OCI-LY7 (cell line): ENCODE data around the gene PIAS2. TPM values are rescaled to one million over a fixed set of nuclear protein-coding genes. Genes with fewer than 3 reads are reported as not detected.

Experiments used
- BruUV-seq: library from RNA; stranded (reverse); fragments of 400-500 nt; replicated peaks from 2 replicates; lab custom pipeline; 2021; lab: Mats Ljungman, UMichigan
- CTCF ChIA-PET: fragments of 300-600 bp; sonication (Branson Sonifier 250); formaldehyde crosslinking; loops from one replicate; lab custom pipeline; 2022; ENCODE audit warnings: antibody characterized with exemption; ENCODE audit not compliant: unreplicated experiment; lab: Charles Lee
- POLR2A ChIA-PET: fragments of 300-600 bp; sonication (Branson Sonifier 250); formaldehyde crosslinking; loops from one replicate; lab custom pipeline; 2022; ENCODE audit warnings: antibody characterized with exemption; lab: Charles Lee
- DNase-seq: peaks from one replicate; pipeline ENCODE4 v3.0.0-alpha.2; 2015; ENCODE audit warnings: low spot score
- H2AFZ ChIP-seq: fragments of 200-600 bp; sonication (generic), shearing (Covaris generic); 2 replicates; pipeline ENCODE4 v1.6.1; 2014; ENCODE audit warnings: mild to moderate bottlenecking, antibody characterized with exemption, low read length, moderate library complexity
- H3K27ac ChIP-seq: fragments of 200-600 bp; sonication (generic); 2 replicates; pipeline ENCODE4 v1.5.1; 2014; ENCODE audit warnings: mixed run types, low read depth, mild to moderate bottlenecking, moderate library complexity, low read length, inconsistent platforms; ENCODE audit not compliant: poor library complexity, severe bottlenecking
- H3K36me3 ChIP-seq: fragments of 200-600 bp; sonication (generic); 2 replicates; pipeline ENCODE4 v1.6.1; 2014; ENCODE audit warnings: mild to moderate bottlenecking, antibody characterized with exemption, low read length, moderate library complexity, mixed read lengths; ENCODE audit not compliant: insufficient read depth
- H3K4me1 ChIP-seq: fragments of 200-600 bp; sonication (generic); 2 replicates; pipeline ENCODE4 v1.5.1; 2014; ENCODE audit warnings: mild to moderate bottlenecking, low read length; ENCODE audit not compliant: insufficient read depth, poor library complexity, severe bottlenecking
- H3K4me2 ChIP-seq: fragments of 200-600 bp; sonication (generic); 2 replicates; pipeline ENCODE4 v1.6.1; 2014; ENCODE audit warnings: mild to moderate bottlenecking, low read length
- H3K4me3 ChIP-seq: fragments of 200-600 bp; sonication (generic); 2 replicates; pipeline ENCODE4 v1.5.1; 2014; ENCODE audit warnings: mild to moderate bottlenecking, low read depth, low read length; ENCODE audit not compliant: poor library complexity, severe bottlenecking
- H3K79me2 ChIP-seq: fragments of 200-600 bp; sonication (generic); 2 replicates; pipeline ENCODE4 v1.6.1; 2016; ENCODE audit warnings: low read depth, mild to moderate bottlenecking, low read length, moderate library complexity, mixed read lengths; ENCODE audit not compliant: insufficient read depth
- H3K9me2 ChIP-seq: fragments of 200-600 bp; sonication (generic); 2 replicates; pipeline ENCODE4 v1.6.1; 2016; ENCODE audit warnings: mild to moderate bottlenecking, low read length, mixed read lengths; ENCODE audit not compliant: insufficient read depth
- H3K9me3 ChIP-seq: fragments of 200-600 bp; sonication (generic); 2 replicates; pipeline ENCODE4 v1.6.1; 2014; ENCODE audit warnings: mild to moderate bottlenecking, mixed run types, low read length, mixed read lengths
- H4K20me1 ChIP-seq: fragments of 200-600 bp; sonication (generic); 2 replicates; pipeline ENCODE4 v1.6.1; 2014; ENCODE audit warnings: mild to moderate bottlenecking, antibody characterized with exemption, low read length, moderate library complexity, mixed read lengths; ENCODE audit not compliant: insufficient read depth
- CTCF ChIP-seq: fragments of 200-600 bp; sonication (generic); conservative IDR thresholded peaks from 2 replicates; pipeline ENCODE4 v1.5.1; 2014; ENCODE audit warnings: mild to moderate bottlenecking, antibody characterized with exemption, low read length, moderate library complexity, mixed read lengths
- EZH2phosphoT487 ChIP-seq: fragments of 200-600 bp; sonication (generic); IDR thresholded peaks from 2 replicates; pipeline ENCODE4 v1.6.1; 2018; ENCODE audit warnings: low read depth, borderline replicate concordance, mild to moderate bottlenecking, mixed run types, antibody characterized with exemption, low read length, moderate library complexity, mixed read lengths
- intact Hi-C: fragments of 100-400 bp; cut with micrococcal nuclease; formaldehyde crosslinking; loops from one replicate; pipeline ENCODE4 v1.10.0; 2022; ENCODE audit not compliant: unreplicated experiment
- total RNA-seq, 2 experiments: library from RNA; depleted of rRNA in 1 of 2; stranded (reverse); fragments of >200 nt in 1 of 2; shearing (Covaris generic) in 1 of 2; gene quantifications; 2 replicates each; pipeline ENCODE4 v1.2.3, GENCODE V29; 2014 to 2022

The PIAS2 gene
- total RNA-seq, 2 experiments from 2014 or later, result 18.1 to 35.7 TPM

- Histone ChIP-seq H3K36me3 (no peaks in the 10 kb centered on the region), H4K20me1 (no peaks in the 10 kb centered on the region), H3K27ac (no peak overlapping the region), H3K4me1 (peaks cover 2% of the 10 kb centered on the region), H3K79me2 (no peaks in the 10 kb centered on the region), H3K9me2 (no peaks in the 10 kb centered on the region), H3K4me2 (no peak overlapping the region), H2AFZ (no peak overlapping the region), H3K4me3 (no peak overlapping the region), H3K9me3 (no peaks in the 10 kb centered on the region)
- CTCF ChIA-PET, result no interaction called here
- no TSS peak for BruUV-seq
- no peak for TF ChIP-seq CTCF
- no peak for TF ChIP-seq EZH2phosphoT487
- POLR2A ChIA-PET, result interaction anchor here (0.6 kb wide), 1 partner anchor 8 kb away, joined by 3 read pairs; no protein-coding TSS in a partner anchor
- intact Hi-C loops, result no loop called here
- DNase-seq, result no peak
These were observed 22.8 kb upstream of the PIAS2 start for GRCh38 chr18:46939998-46940571.

GRCh38 chr18:46939337-46939963 lies 22.1 kb upstream of the PIAS2 start:
- Histone ChIP-seq H3K4me3 (no peak overlapping the region), H4K20me1 (no peaks in the 10 kb centered on the region), H3K27ac (no peak overlapping the region), H2AFZ (no peak overlapping the region), H3K4me1 (peaks cover 3% of the 10 kb centered on the region), H3K79me2 (no peaks in the 10 kb centered on the region), H3K9me2 (no peaks in the 10 kb centered on the region), H3K36me3 (no peaks in the 10 kb centered on the region), H3K4me2 (no peak overlapping the region), H3K9me3 (no peaks in the 10 kb centered on the region)
- BruUV-seq, result no TSS peak
- intact Hi-C loops, result no loop called here
- ChIA-PET POLR2A (no interaction called here), CTCF (no interaction called here)
- TF ChIP-seq CTCF, result no peak
- no peak for DNase-seq

- intact Hi-C loops, result no loop called here
- ChIA-PET POLR2A (no interaction called here), CTCF (no interaction called here)
- Histone ChIP-seq H4K20me1 (peaks cover 10% of the 10 kb centered on the region; the same call in 1 of the 2 replicates), H3K9me2 (no peaks in the 10 kb centered on the region), H3K4me2 (no peak overlapping the region), H3K4me1 (peaks cover under 1% of the 10 kb centered on the region), H3K9me3 (no peaks in the 10 kb centered on the region), H3K4me3 (no peak overlapping the region), H3K79me2 (peaks cover 12% of the 10 kb centered on the region), H3K27ac (no peak overlapping the region), H3K36me3 (no peaks in the 10 kb centered on the region), H2AFZ (no peak overlapping the region)
- no peak for TF ChIP-seq EZH2phosphoT487
- TF ChIP-seq CTCF, result no peak
- no peak for DNase-seq
- BruUV-seq, result no TSS peak
These were observed 3.3 kb upstream of the PIAS2 start for GRCh38 chr18:46920653-46921052.
